Stimulated activated CD4-positive, alpha-beta T cell treated with anti-CD3 and anti-CD28 coated beads, TNF-alpha, amount 100 ng/mL, for 24 hours (primary cell): ENCODE results near the gene GNA15.
"Not testable (repeated sequence)": the region's sequence is repeated elsewhere in the genome, so short reads cannot be mapped to it uniquely, and the experiment has no call there.

Experiments
- DNase-seq, 3 experiments: peaks; one replicate each; pipeline ENCODE4 v3.0.0-alpha.2; 2020; ENCODE audit warnings: low read depth in 3 of 3

Gene GNA15

GRCh38 chr19:3149526-3150505, 14.0 kb downstream of the GNA15 start:
- no peak for DNase-seq

DNA sequence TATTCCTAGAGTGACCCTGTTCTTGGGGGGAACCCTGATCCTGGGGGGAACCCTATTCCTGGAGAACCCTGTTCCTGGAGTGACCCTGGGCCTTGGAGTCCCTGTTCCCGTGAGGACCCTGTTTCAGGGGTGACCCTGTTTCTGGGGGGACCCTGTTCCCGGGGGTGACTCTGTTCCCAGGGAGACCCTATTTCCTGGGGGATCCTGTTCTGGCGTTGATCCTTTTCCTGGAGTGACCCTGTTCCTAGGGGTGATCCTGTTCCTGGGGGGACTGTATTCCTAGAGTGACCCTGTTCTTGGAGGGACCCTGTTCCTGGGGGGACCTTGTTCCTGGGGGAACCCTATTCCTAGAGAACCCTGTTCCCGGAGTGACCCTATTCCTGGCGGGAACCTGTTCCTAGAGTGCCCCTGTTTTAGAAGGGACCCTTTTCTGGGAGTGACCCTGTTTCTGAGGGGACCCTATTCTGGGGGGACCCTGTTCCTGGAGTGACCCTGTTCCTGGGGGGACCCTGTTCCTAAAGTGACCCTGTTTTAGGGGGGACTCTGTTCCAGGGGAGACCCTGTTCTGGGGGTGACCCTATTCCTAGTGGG, 15.0 kb downstream of the GNA15 start:
- DNase-seq = no peak

GRCh38 chr19:3151563-3152418, 16.0 kb downstream of the GNA15 start:
- DNase-seq = no peak

GRCh38 chr19:3152419-3152780, 16.6 kb downstream of the GNA15 start:
- DNase-seq = no peak

DNA sequence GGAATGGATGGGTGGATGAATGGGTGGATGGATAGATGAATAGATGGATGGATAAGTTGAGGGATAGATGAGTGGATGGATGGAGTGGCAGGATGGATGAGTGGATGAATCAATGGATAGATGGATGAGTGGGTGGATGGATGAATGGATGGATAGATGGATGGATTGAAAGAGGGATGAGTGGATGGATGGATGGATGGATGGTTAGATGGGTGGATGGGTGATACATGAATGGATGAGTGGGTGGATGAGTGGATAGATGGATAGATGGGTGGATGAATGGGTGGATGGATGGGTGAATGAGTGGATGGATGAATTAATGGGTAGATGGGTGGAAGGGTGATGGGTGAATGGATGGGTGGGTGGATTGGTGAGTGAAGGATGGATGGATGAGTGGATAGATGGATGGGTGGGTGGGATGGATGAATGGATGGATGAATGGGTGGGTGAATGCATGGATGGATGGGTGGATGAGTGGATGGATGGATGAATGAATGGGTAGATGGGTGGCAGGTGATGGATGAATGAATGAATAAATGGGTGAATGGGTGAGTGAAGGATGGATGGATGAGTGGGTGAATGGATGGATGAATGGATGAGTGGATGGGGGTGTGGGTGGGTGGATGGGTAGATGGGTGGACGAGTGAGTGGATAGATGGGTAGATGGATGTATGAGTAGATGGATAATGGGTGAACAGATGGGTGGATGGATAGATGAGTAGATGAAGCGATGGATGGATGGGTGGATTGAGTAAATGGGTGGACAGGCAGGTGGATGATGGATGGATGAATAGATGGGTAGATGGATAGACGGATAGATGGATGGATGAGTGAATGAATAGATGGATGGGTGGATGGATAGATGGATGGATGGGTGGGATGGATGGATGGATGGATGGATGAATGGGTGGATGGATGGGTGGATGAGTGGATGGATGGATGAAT, 17.7 kb downstream of the GNA15 start:
- DNase-seq = no peak

- not testable (repeated sequence) for DNase-seq
These were observed 18.6 kb downstream of the GNA15 start for GRCh38 chr19:3154447-3154846.

DNA sequence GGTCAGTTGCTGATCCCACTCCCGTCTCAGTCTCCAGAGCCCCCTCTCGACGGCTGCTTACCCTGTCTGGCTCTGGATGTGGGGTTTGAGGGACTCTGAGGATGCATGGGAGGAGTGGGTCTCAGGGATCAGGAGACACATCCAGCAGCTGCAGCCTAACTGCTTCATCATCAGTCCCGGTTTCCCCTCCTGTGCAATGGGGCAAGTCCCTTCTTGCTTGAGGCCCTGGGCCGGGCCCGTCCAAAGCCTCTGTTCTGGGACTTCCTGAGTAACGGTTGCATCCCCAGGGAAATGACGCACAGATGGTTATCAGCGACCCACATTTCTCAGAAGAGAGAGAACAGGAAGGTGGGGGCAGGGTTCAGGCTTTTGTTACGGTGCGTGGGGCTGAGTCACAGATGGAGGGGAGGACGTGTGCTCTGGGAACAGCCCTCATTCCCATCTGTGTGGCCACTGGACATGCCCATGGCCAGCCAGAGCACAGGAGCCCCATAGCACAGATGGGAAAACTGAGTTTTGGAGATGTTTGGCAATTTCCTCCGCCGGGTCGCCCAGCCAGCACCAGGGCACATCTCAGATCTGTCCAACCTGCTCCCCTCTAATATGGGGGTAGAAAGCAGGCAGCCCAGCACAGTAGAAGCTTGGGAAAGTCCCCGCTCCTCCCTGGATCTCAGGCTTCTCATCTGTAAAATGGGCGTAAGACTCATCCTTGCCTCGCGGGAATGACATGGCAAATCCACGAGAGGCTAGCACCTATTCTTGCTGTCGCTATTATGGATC, 19.3 kb downstream of the GNA15 start:
- peak; percentile 67 to 86 (median 77) for DNase-seq

DNA sequence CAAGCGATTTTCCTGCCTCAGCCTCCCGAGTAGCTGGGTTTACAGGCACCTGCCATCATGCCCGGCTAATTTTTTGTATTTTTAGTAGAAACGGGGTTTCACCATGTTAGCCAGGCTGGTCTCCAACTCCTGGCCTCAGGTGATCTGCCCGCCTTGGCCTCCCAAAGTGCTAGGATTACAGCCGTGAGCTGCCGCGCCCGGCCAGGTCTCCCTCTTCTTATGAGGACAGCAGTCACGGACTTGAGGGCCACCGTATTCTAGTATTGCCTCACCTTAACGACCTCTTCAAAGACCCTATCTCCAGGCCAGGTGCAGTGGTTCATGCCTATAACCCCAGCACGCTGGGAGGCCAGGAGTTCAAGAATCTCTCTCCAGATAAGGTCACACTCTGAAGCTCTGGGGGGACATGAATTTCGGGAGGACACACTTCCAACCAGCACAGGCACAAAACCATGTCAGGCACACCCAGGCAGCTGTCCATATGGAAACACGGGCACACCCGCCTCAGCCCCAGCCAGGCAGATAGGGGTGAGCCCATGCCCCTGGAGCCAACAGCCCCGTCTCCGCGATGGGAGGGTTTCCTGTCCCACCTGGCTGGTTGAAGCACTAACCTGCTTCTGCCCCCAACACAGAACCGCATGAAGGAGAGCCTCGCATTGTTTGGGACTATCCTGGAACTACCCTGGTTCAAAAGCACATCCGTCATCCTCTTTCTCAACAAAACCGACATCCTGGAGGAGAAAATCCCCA, 21.4 kb downstream of the GNA15 start:
- no peak for DNase-seq

GRCh38 chr19:3159565-3159964, 23.7 kb downstream of the GNA15 start:
- no peak for DNase-seq

DNA sequence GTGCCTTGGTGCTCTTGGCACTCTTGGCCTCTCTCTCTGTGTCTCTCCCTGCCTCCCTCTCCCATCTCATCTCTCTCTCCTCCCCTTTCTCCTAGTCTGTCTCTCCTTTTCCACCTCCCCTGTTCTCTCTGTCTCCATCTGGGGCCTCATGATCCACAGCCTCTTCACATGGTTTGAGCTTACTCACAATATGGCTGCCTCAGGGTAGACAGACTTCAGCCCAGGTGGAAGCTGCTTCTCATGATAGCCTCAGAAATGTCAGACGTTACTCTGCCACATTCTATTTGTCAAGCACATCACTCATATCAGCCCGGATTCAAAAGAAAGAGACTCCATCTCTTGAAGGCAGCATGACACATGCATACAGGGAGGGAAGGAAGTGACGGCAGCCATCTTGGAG, 24.4 kb downstream of the GNA15 start:
- DNase-seq = no peak

DNA sequence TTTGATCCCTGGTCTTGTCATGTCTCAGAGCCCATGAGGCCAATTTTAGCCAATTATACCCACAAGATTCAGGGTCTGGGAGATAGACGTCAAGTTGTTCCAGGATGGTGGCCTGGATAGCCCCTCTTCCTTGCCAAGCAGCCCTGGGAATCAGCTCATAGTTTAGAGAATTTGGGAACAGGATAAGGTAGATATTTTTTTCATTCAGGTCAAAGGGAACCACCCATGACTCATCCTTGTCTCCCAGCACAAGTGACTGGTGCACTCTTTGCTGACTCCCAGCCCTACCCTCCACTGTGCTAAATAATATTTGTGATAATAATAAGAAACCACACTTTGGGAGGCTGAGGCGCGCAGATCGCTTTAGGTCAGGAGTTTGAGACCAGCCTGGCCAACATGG, 25.6 kb downstream of the GNA15 start:
- DNase-seq = no peak

DNA sequence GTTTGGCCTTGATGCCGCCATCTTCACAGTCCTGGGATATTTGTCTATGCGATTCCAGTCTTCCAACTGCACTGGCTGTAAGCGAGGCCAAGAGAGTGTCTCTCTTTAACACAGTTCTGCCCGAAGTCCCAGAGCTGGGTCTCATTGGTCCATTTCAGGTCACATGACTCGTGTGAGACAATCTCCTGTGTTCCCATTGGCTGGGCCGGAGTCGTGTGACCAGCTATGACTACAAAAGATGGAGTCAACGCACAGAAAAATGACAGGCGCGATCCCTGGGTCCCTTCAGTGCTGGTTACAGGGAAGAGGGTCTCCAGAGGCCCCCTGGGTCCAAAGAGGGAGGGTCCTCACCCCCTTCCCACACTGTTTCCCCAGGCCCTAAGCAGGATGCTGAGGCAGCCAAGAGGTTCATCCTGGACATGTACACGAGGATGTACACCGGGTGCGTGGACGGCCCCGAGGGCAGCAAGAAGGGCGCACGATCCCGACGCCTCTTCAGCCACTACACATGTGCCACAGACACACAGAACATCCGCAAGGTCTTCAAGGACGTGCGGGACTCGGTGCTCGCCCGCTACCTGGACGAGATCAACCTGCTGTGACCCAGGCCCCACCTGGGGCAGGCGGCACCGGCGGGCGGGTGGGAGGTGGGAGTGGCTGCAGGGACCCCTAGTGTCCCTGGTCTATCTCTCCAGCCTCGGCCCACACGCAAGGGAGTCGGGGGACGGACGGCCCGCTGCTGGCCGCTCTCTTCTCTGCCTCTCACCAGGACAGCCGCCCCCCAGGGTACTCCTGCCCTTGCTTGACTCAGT, 26.8 kb downstream of the GNA15 start:
- DNase-seq = no peak

GRCh38 chr19:3163230-3163886, 27.5 kb downstream of the GNA15 start:
- DNase-seq = peak in 2 of 3 experiments; percentile 51 to 63

GRCh38 chr19:3163943-3164342, 28.1 kb downstream of the GNA15 start:
- no peak for DNase-seq

GRCh38 chr19:3167533-3168272, 31.9 kb downstream of the GNA15 start:
- DNase-seq = no peak

DNA sequence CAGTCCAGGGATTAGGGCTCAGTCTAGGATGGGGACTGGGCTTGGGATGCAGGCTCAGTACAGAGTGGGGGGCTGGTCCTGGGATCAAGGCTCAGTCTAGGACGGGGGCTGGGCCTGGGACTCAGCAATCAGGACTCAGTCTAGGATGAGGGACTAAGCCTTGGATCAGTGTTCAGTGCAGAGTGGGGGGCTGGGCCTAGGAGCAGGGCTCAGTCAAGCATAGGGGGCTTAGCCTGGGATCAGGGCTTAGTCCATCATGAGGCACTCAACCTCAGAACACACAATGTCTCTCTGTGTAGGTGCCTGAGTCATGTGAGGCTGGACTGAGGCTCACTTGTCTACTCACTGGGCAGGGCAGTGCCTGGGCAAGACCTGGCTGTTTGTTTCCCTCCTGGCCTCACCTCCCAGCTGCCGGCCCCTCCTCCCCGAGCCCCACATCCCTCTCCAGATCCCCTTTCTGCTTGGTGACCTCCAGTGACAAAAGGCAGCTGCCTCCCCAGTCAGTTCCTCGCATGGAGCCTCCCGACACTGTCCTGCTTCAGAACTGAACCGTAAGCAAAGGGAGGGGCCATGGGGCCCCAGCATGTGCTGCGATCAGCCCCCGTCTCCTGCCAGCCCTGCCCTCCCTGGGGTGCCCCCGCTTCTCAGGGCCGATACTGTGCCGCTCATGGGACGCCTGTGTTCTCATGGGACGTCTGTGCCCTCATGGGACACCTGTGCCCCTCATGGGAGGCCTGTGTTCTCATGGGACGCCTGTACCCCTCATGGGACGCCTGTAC, 36.2 kb downstream of the GNA15 start:
- no peak for DNase-seq

DNA sequence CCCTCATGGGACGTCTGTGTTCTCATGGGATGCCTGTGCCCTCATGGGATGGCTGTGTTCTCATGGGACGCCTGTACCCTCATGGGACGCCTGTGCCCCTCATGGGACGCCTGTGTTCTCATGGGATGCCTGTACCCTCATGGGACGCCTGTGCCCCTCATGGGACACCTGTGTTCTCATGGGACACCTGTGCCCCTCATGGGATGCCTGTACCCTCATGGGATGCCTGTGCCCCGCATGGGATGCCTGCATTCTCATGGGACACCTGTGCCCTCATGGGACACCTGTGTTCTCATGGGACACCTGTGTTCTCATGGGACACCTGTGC, 36.8 kb downstream of the GNA15 start:
- DNase-seq = not testable (repeated sequence)
